ENCODE results near the gene B3GAT1. TPM values are rescaled to one million over a fixed set of nuclear protein-coding genes. Genes with fewer than 3 reads are reported as not detected.

Gene B3GAT1
- total RNA-seq, 3 donors from 2014 or later, result 0.09 to 0.38 (median 0.22) TPM

- DNase-seq (no peak), ATAC-seq (no peak)
- no peak overlapping the region for H3K4me3 ChIP-seq
- H3K9me3 ChIP-seq, result no peaks in the 10 kb centered on the region
- no peaks in the 10 kb centered on the region for H3K36me3 ChIP-seq (ENCODE audit: low read depth)
- intact Hi-C loops (cut with DNase I, micrococcal nuclease), result no loop called here
- H3K4me1 ChIP-seq (ENCODE audit: low read depth), result peaks cover 11% of the 10 kb centered on the region
- TF ChIP-seq, protein P1, sequence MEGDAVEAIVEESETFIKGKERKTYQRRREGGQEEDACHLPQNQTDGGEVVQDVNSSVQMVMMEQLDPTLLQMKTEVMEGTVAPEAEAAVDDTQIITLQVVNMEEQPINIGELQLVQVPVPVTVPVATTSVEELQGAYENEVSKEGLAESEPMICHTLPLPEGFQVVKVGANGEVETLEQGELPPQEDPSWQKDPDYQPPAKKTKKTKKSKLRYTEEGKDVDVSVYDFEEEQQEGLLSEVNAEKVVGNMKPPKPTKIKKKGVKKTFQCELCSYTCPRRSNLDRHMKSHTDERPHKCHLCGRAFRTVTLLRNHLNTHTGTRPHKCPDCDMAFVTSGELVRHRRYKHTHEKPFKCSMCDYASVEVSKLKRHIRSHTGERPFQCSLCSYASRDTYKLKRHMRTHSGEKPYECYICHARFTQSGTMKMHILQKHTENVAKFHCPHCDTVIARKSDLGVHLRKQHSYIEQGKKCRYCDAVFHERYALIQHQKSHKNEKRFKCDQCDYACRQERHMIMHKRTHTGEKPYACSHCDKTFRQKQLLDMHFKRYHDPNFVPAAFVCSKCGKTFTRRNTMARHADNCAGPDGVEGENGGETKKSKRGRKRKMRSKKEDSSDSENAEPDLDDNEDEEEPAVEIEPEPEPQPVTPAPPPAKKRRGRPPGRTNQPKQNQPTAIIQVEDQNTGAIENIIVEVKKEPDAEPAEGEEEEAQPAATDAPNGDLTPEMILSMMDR (IDR thresholded peaks at IDR 0.05), result no peak
Measured at GRCh38 chr11:134338068-134338467, 74.0 kb downstream of the B3GAT1 start.

- Histone ChIP-seq H3K36me3 (ENCODE audit: low read depth) (no peaks in the 10 kb centered on the region), H3K9me3 (no peaks in the 10 kb centered on the region), H3K4me3 (no peak overlapping the region), H3K4me1 (ENCODE audit: low read depth) (peaks cover 15% of the 10 kb centered on the region)
- intact Hi-C loops (cut with DNase I, micrococcal nuclease), result no loop called here
- TF ChIP-seq, protein P1 (IDR thresholded peaks at IDR 0.05), result no peak
- ATAC-seq (no peak), DNase-seq (no peak)
Measured at GRCh38 chr11:134337051-134337450, 75.0 kb downstream of the B3GAT1 start.

GRCh38 chr11:134334796-134335571 lies 77.1 kb downstream of the B3GAT1 start:
- intact Hi-C loops (cut with DNase I, micrococcal nuclease), result no loop called here
- H3K9me3 ChIP-seq, result no peaks in the 10 kb centered on the region
- ATAC-seq (no peak), DNase-seq (no peak)
- H3K4me1 ChIP-seq (ENCODE audit: low read depth), result peaks cover 10% of the 10 kb centered on the region
- TF ChIP-seq, protein P1 (IDR thresholded peaks at IDR 0.05), result no peak
- H3K4me3 ChIP-seq, result no peak overlapping the region
- no peaks in the 10 kb centered on the region for H3K36me3 ChIP-seq (ENCODE audit: low read depth)

GRCh38 chr11:134333946-134334345 lies 78.1 kb downstream of the B3GAT1 start:
- TF ChIP-seq, protein P1 (IDR thresholded peaks at IDR 0.05), result no peak
- H3K9me3 ChIP-seq, result no peaks in the 10 kb centered on the region
- DNase-seq, result no peak
- no peak overlapping the region for H3K4me3 ChIP-seq
- peaks cover 10% of the 10 kb centered on the region for H3K4me1 ChIP-seq (ENCODE audit: low read depth)
- no peak for ATAC-seq
- no peaks in the 10 kb centered on the region for H3K36me3 ChIP-seq (ENCODE audit: low read depth)
- intact Hi-C loops (cut with DNase I, micrococcal nuclease), result no loop called here

DNA sequence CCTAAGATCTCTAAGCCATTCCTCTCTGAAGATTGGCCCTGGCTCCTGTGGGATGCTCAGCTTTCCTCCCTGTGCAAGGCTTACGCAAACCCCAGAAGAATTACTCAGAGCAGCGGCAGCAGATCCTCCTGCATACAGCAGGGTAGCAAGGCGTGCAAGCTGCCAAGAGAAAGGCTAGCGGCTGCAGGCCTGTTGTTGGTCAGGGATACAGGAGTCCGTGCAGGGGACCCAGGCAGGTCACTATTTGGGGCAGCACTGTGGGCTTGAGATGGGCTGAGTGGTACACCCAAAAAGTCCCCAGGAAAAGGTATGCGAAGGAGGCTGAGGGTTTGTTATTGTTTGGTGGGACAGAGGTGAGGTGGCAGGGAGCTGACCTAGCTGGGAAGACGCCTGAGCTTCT lies 78.7 kb downstream of the B3GAT1 start:
- ATAC-seq, result no peak
- no peaks in the 10 kb centered on the region for H3K36me3 ChIP-seq (ENCODE audit: low read depth)
- DNase-seq, result no peak
- peaks cover 10% of the 10 kb centered on the region for H3K4me1 ChIP-seq (ENCODE audit: low read depth)
- no peak overlapping the region for H3K4me3 ChIP-seq
- TF ChIP-seq, protein P1 (IDR thresholded peaks at IDR 0.05), result no peak
- intact Hi-C loops (cut with DNase I, micrococcal nuclease), result no loop called here
- no peaks in the 10 kb centered on the region for H3K9me3 ChIP-seq

All from mucosa of descending colon (tissue), 3 donors.